ENCODE measurements around the gene NR1H2. TPM values are rescaled to one million over a fixed set of nuclear protein-coding genes. Genes with fewer than 3 reads are reported as not detected.

NR1H2 gene
- total RNA-seq, 2 donors from 2014 or later: 84.5 to 91.9 TPM

Other genes with a start within 250 kb of the NR1H2 start
- gene IZUMO2, start 213.2 kb upstream of the NR1H2 start, total RNA-seq: not detected
- gene MYH14, start 172.8 kb upstream of the NR1H2 start, total RNA-seq: not detected
- gene KCNC3, start 47.1 kb upstream of the NR1H2 start, total RNA-seq: 10 to 100 TPM in 1 of 2 donors, 1 to 10 TPM in 1; 1.9 to 25.8 TPM
- gene NAPSA, start 10.8 kb upstream of the NR1H2 start, total RNA-seq: 10 to 100 TPM in 1 of 2 donors, 1 to 10 TPM in 1; 2.4 to 12.4 TPM
- 100 to 1,000 TPM in 1 of 2 donors, 10 to 100 TPM in 1; 80.0 to 246 TPM for gene POLD1, start 7.9 kb downstream of the NR1H2 start, total RNA-seq
- gene SPIB, start 42.5 kb downstream of the NR1H2 start, total RNA-seq: 1 to 10 TPM in 1 of 2 donors, under 1 TPM in 1; 0.38 to 4.2 TPM
- gene MYBPC2, start 56.4 kb downstream of the NR1H2 start, total RNA-seq: under 1 TPM in 1 of 2 donors, not detected in 1; 0.50 TPM
- 100 to 1,000 TPM in 1 of 2 donors, 10 to 100 TPM in 1; 84.1 to 106 TPM for gene EMC10, start 100.0 kb downstream of the NR1H2 start, total RNA-seq
- 1 to 10 TPM in 1 of 2 donors, not detected in 1; 1.1 TPM for gene GARIN5A, start 100.4 kb downstream of the NR1H2 start, total RNA-seq
- gene JOSD2, start 134.7 kb downstream of the NR1H2 start, total RNA-seq: 10 to 100 TPM; 39.8 to 46.0 TPM
- gene ASPDH, start 137.5 kb downstream of the NR1H2 start, total RNA-seq: not detected
- gene LRRC4B, start 192.0 kb downstream of the NR1H2 start, total RNA-seq: not detected